ENCODE measurements around the gene ALDH3A1. TPM values are rescaled to one million over a fixed set of nuclear protein-coding genes. Genes with fewer than 3 reads are reported as not detected.

The ALDH3A1 gene
- total RNA-seq, 2 donors from 2014 or later, result 3.7 to 6.6 TPM

GRCh38 chr17:19763416-19763815 is 15.3 kb upstream of the ALDH3A1 start:
- no peaks in the 10 kb centered on the region for H3K36me3 ChIP-seq
- TF ChIP-seq, protein P1, sequence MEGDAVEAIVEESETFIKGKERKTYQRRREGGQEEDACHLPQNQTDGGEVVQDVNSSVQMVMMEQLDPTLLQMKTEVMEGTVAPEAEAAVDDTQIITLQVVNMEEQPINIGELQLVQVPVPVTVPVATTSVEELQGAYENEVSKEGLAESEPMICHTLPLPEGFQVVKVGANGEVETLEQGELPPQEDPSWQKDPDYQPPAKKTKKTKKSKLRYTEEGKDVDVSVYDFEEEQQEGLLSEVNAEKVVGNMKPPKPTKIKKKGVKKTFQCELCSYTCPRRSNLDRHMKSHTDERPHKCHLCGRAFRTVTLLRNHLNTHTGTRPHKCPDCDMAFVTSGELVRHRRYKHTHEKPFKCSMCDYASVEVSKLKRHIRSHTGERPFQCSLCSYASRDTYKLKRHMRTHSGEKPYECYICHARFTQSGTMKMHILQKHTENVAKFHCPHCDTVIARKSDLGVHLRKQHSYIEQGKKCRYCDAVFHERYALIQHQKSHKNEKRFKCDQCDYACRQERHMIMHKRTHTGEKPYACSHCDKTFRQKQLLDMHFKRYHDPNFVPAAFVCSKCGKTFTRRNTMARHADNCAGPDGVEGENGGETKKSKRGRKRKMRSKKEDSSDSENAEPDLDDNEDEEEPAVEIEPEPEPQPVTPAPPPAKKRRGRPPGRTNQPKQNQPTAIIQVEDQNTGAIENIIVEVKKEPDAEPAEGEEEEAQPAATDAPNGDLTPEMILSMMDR (IDR thresholded peaks at IDR 0.05), result no peak
- no peak overlapping the region for H3K27ac ChIP-seq
- DNase-seq, result no peak
- intact Hi-C loops (cut with DNase I), result loop anchor here (10.0 kb wide), 1 partner anchor 399 kb away; the partner anchor contains the start of gene B9D1
- no peaks in the 10 kb centered on the region for H3K9me3 ChIP-seq
- H3K4me3 ChIP-seq, result no peak overlapping the region
- no peaks in the 10 kb centered on the region for H3K27me3 ChIP-seq
- H3K9ac ChIP-seq (ENCODE audit: low read depth in 2 of 2, low read length in 2 of 2), result no peak overlapping the region
- H3K4me1 ChIP-seq, result no peaks in the 10 kb centered on the region

GRCh38 chr17:19762515-19762961 is 14.4 kb upstream of the ALDH3A1 start:
- Histone ChIP-seq H3K27ac (no peak overlapping the region), H3K4me1 (no peaks in the 10 kb centered on the region), H3K9ac (ENCODE audit: low read depth in 2 of 2, low read length in 2 of 2) (no peak overlapping the region), H3K4me3 (no peak overlapping the region), H3K9me3 (no peaks in the 10 kb centered on the region), H3K36me3 (no peaks in the 10 kb centered on the region), H3K27me3 (no peaks in the 10 kb centered on the region)
- peak; percentile 50 for DNase-seq
- intact Hi-C loops (cut with DNase I), result loop anchor here (10.0 kb wide), 1 partner anchor 398 kb away; the partner anchor contains the start of gene B9D1
- TF ChIP-seq, protein P1 (IDR thresholded peaks at IDR 0.05), result peak; percentile 70

DNA sequence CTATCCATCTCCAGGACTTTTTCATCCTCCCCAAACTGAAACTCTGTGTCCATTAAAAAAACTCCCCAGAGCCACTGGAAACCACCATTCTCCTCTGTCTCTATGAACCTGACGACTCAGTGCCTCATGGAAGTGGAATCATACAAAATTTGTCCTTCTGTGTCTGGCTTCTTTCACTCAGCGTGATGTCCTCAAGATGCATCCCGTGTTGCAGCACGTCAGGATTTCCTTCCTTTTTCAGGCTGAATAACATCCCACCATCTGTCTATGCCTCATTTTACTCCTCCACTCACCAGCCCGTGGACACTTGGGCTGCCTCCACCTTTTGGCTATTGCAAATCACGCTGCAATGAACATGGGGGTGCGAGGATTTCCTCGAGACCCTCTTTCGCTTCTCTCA is 12.6 kb upstream of the ALDH3A1 start:
- H3K27ac ChIP-seq, result no peak overlapping the region
- H3K9ac ChIP-seq (ENCODE audit: low read depth in 2 of 2, low read length in 2 of 2), result no peak overlapping the region
- H3K4me3 ChIP-seq, result no peak overlapping the region
- no peaks in the 10 kb centered on the region for H3K27me3 ChIP-seq
- no peaks in the 10 kb centered on the region for H3K9me3 ChIP-seq
- DNase-seq, result no peak
- H3K36me3 ChIP-seq, result no peaks in the 10 kb centered on the region
- intact Hi-C loops (cut with DNase I), result loop anchor here (10.0 kb wide), 1 partner anchor 396 kb away; the partner anchor contains the start of gene B9D1
- TF ChIP-seq, protein P1 (IDR thresholded peaks at IDR 0.05), result no peak
- H3K4me1 ChIP-seq, result no peaks in the 10 kb centered on the region

DNA sequence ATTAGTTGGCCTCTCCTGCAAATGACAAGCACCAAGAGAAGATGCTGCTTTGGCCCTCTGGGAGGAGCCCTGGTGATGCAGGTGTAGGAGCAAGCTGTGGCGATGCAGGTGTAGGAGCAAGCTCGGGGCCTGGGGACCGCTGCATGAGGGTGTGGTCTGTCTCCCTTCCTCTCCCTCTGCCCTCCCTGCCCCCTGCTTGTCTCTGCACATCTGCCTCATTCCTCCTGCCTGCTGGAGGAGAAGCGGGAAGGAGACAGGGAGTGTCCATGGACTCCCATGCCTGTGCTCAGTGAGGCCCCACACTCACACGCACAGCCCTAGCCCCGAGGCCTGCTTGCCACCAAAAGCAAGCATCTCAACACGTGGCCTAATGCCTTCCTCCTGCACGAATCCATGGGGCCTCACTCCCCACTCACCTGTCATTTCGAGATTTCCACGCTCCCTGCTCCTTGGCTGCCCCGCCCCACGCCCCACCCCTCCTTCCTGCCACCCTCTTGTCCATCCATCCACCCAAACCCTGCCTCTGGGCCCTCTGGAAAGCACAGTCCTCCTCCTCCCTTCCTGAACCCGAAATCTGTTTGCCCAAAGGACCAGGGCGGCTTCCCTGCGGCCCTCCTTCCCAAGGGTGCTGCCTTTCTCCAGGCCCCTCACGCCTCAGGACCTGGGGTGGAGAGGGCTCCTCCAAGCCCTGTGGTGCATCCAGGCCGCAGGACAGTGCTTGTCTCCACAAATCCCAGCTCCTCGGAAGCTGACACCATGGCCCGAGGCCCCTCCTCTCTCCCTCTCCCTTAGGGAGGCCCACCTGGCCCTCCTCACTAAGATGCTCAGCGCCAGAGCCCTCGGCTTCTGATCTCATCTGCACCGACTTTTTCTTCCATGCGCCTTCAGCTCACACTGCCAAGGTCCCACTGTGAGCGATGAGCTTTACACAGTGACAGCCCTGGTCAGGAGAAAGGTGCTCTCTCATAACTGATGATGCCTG is 11.8 kb upstream of the ALDH3A1 start:
- TF ChIP-seq, protein P1 (IDR thresholded peaks at IDR 0.05), result no peak
- DNase-seq, result no peak
- H3K27me3 ChIP-seq, result no peaks in the 10 kb centered on the region
- H3K4me3 ChIP-seq, result no peak overlapping the region
- H3K4me1 ChIP-seq, result no peaks in the 10 kb centered on the region
- no peaks in the 10 kb centered on the region for H3K9me3 ChIP-seq
- no peaks in the 10 kb centered on the region for H3K36me3 ChIP-seq
- no peak overlapping the region for H3K27ac ChIP-seq
- no peak overlapping the region for H3K9ac ChIP-seq (ENCODE audit: low read depth in 2 of 2, low read length in 2 of 2)
- intact Hi-C loops (cut with DNase I), result loop anchor here (10.0 kb wide), 2 partner anchors 105 to 395 kb away; partner anchors contain the start of gene B9D1

DNA sequence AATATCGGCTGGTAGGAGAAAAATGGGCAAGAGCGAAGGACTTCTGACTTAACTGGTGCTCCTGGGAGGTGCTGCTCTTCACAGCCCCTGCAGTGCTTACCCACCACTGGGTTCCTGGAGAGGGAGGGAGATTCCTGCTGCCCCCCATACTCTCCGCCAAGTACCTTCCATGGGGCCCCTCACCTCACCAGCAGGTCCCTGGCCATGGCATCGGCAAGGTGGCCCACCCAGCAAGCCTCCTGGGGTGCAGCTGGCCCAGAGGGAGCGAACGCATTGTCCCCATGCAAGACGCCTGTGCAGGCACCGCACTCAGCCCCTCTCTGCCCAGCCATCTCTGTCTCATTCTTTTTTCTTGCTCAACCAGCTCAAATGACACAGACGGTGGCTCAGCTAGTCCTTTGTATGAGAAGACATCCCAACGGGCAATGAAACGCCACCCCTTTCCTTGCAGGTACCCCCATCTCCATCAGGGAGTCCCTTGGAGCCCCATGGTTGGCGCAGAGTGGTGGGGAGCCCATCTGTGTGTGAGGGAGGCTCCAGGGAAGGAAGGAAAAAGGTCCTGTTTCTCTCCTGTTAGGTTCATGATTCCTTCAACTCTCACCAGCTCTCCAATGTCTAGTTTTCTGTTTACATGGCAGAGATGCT is 9.6 kb upstream of the ALDH3A1 start:
- no peak for DNase-seq

More for the DNA sequence above, 9.6 kb upstream of the ALDH3A1 start:
- intact Hi-C loops (cut with DNase I), result loop anchor here (10.0 kb wide), 1 partner anchor 103 kb away; no protein-coding TSS in a partner anchor
- TF ChIP-seq, protein P1 (IDR thresholded peaks at IDR 0.05), result no peak
- no peaks in the 10 kb centered on the region for H3K9me3 ChIP-seq
- H3K4me1 ChIP-seq, result no peaks in the 10 kb centered on the region
- no peaks in the 10 kb centered on the region for H3K36me3 ChIP-seq
- H3K9ac ChIP-seq (ENCODE audit: low read depth in 2 of 2, low read length in 2 of 2), result no peak overlapping the region
- no peak overlapping the region for H3K4me3 ChIP-seq
- H3K27me3 ChIP-seq, result no peaks in the 10 kb centered on the region
- H3K27ac ChIP-seq, result no peak overlapping the region

Measured in colonic mucosa (tissue), 4 donors.